Measurements from ENCODE around the gene KIF15.

Gene KIF15

GRCh38 chr3:44835684-44836083, 74.1 kb downstream of the KIF15 start:
- Histone ChIP-seq H3K9me3 (ENCODE audit: control insufficient read depth, insufficient read depth, low read depth, low read length) (no peaks in the 10 kb centered on the region), H3K4me1 (ENCODE audit: control insufficient read depth, insufficient read depth, low read length) (no peaks in the 10 kb centered on the region), H3K36me3 (ENCODE audit: control insufficient read depth in 2 of 2, insufficient read depth in 1 of 2, low read length in 2 of 2) (peaks cover 11 to 81% of the 10 kb centered on the region in 2 experiments; a peak in 2 of 3 replicates), H3K27ac (ENCODE audit: extremely low read depth, low read depth, low read length) (no peak overlapping the region), H3K4me3 (ENCODE audit: low read depth, low read length) (no peak overlapping the region)
- TF ChIP-seq YY1 (tag by site-specific recombination; IDR thresholded peaks at IDR 0.05) (no peak), ATF2 (tag by site-specific recombination; IDR thresholded peaks at IDR 0.05; ENCODE audit: low read depth) (peak; percentile 37; the same call in 1 of the 2 replicates)
- CTCF ChIA-PET = no interaction called here
- POLR2A ChIA-PET = no interaction called here

GRCh38 chr3:44842376-44842775, 80.8 kb downstream of the KIF15 start:
- TF ChIP-seq ZNF488 (tag by site-specific recombination; IDR thresholded peaks at IDR 0.05) = no peak
- TF ChIP-seq ZNF449 (tag by site-specific recombination; IDR thresholded peaks at IDR 0.05) = no peak
- no peak for TF ChIP-seq CTCF (tag by site-specific recombination; IDR thresholded peaks at IDR 0.05)
- TF ChIP-seq MYNN (tag by site-specific recombination; IDR thresholded peaks at IDR 0.05; ENCODE audit: borderline replicate concordance) = no peak
- no peak for TF ChIP-seq ZNF558 (tag by site-specific recombination; IDR thresholded peaks at IDR 0.05)
- TF ChIP-seq ZBTB44 (tag by site-specific recombination; IDR thresholded peaks at IDR 0.05) = no peak
- no peak for TF ChIP-seq ZEB2 (tag by site-specific recombination; IDR thresholded peaks at IDR 0.05)
- no peak for TF ChIP-seq ZNF26 (tag by site-specific recombination; IDR thresholded peaks at IDR 0.05)
- no peak for TF ChIP-seq ZNF174 (tag by site-specific recombination; IDR thresholded peaks at IDR 0.05)
- peaks cover 13 to 93% of the 10 kb centered on the region in 2 experiments; a peak in 2 of 3 replicates for H3K36me3 ChIP-seq (ENCODE audit: control insufficient read depth in 2 of 2, insufficient read depth in 1 of 2, low read length in 2 of 2)
- POLR2A ChIA-PET = no interaction called here

More at GRCh38 chr3:44842376-44842775, 80.8 kb downstream of the KIF15 start:
- CTCF ChIA-PET = no interaction called here
- Histone ChIP-seq H3K4me1 (ENCODE audit: control insufficient read depth, insufficient read depth, low read length) (no peaks in the 10 kb centered on the region), H3K9me3 (ENCODE audit: control insufficient read depth, insufficient read depth, low read depth, low read length) (no peaks in the 10 kb centered on the region), H3K27ac (ENCODE audit: extremely low read depth, low read depth, low read length) (no peak overlapping the region), H3K4me3 (ENCODE audit: low read depth, low read length) (no peak overlapping the region)
